GM21423 (cell line): ENCODE data around the gene BCL11B.
"Not testable (repeated sequence)": the region's sequence is repeated elsewhere in the genome, so short reads cannot be mapped to it uniquely, and the experiment has no call there.

Experiments
- ATAC-seq: cut with Tn5 transposase; IDR thresholded peaks from one replicate; pipeline ENCODE4 v1.9.1; 2021; ENCODE audit warnings: mild to moderate bottlenecking, moderate library complexity; ENCODE audit not compliant: unreplicated experiment

BCL11B gene

GRCh38 chr14:99242238-99242637, 29.8 kb downstream of the BCL11B start:
- no peak for ATAC-seq

GRCh38 chr14:99241325-99242010, 30.5 kb downstream of the BCL11B start:
- no peak for ATAC-seq

GRCh38 chr14:99240627-99241324, 31.2 kb downstream of the BCL11B start:
- ATAC-seq = no peak

GRCh38 chr14:99239661-99240092, 32.3 kb downstream of the BCL11B start:
- ATAC-seq = no peak

- no peak for ATAC-seq
Measured at GRCh38 chr14:99238216-99238615, 33.8 kb downstream of the BCL11B start.

- no peak for ATAC-seq
Measured at GRCh38 chr14:99237288-99237687, 34.7 kb downstream of the BCL11B start.

- ATAC-seq = no peak
Measured at GRCh38 chr14:99236386-99237138, 35.4 kb downstream of the BCL11B start.

GRCh38 chr14:99235582-99236320, 36.2 kb downstream of the BCL11B start:
- ATAC-seq = no peak

GRCh38 chr14:99234961-99235571, 36.9 kb downstream of the BCL11B start:
- no peak for ATAC-seq

- no peak for ATAC-seq
Measured at GRCh38 chr14:99234355-99234754, 37.6 kb downstream of the BCL11B start.

- ATAC-seq = no peak
Measured at GRCh38 chr14:99233222-99234035, 38.6 kb downstream of the BCL11B start.

- ATAC-seq = no peak
Measured at GRCh38 chr14:99232714-99233214, 39.2 kb downstream of the BCL11B start.

GRCh38 chr14:99231850-99232713, 39.9 kb downstream of the BCL11B start:
- no peak for ATAC-seq

- ATAC-seq = no peak
Measured at GRCh38 chr14:99231161-99231849, 40.7 kb downstream of the BCL11B start.

GRCh38 chr14:99230208-99231151, 41.5 kb downstream of the BCL11B start:
- ATAC-seq = no peak

- no peak for ATAC-seq
Measured at GRCh38 chr14:99229654-99230207, 42.3 kb downstream of the BCL11B start.

- ATAC-seq = not testable (repeated sequence)
Measured at GRCh38 chr14:99228760-99229159, 43.2 kb downstream of the BCL11B start.
